Spleen (tissue), 7 donors: ENCODE results near the gene TSPO.

ENCODE experiments used
- CTCF ChIP-seq, 11 experiments: fragments of 200-600 bp in 7 of 11; fragments of 450-650 bp in 4 of 11; sonication (generic) in 4 of 11; IDR thresholded peaks in 8 of 11; conservative IDR thresholded peaks in 3 of 11; 1 replicate in 7 of 11; 2 replicates in 4 of 11; pipeline versions ENCODE4 v1.4.0 to v1.8.0; 2016 to 2021; ENCODE audit warnings: antibody characterized with exemption in 11 of 11, inconsistent platforms in 4 of 11, mild to moderate bottlenecking in 1 of 11
- POLR2A ChIP-seq, 3 donors: fragments of 450-650 bp; IDR thresholded peaks; one replicate each; pipeline ENCODE4 v1.5.1; 2017; ENCODE audit warnings: antibody characterized with exemption in 3 of 3, mild to moderate bottlenecking in 1 of 3
- donor health status: DM: no; HTN: no; CAD: no; lungs with moderate emphysema.
- donor health status: DM: no; HTN: no; CAD: no.
- donor health status: DM: no; HTN: no; CAD: no.

GRCh38 chr22:43174941-43175531 is 23.7 kb downstream of the TSPO start:
- TF ChIP-seq CTCF (IDR thresholded peaks at IDR 0.05 in 8 of 11, conservative IDR thresholded peaks at IDR 0.05 in 3 of 11) (no peak), POLR2A (IDR thresholded peaks at IDR 0.05) (no peak)
